ENCODE measurements around the gene QRFP. TPM values are rescaled to one million over a fixed set of nuclear protein-coding genes. Genes with fewer than 3 reads are reported as not detected.

The QRFP gene
- total RNA-seq, 1 experiment from 2014 or later = not detected

GRCh38 chr9:130864541-130864940 is 32.1 kb downstream of the QRFP start:
- Histone ChIP-seq H2AFZ (ENCODE audit: low read length) (no peak overlapping the region), H4K20me1 (ENCODE audit: low read length) (no peaks in the 10 kb centered on the region), H3K9me2 (replicated peaks; ENCODE audit: low read length) (no peaks in the 10 kb centered on the region), H3K4me1 (ENCODE audit: insufficient read depth, low read length) (no peaks in the 10 kb centered on the region), H3K27ac (ENCODE audit: low read length) (no peak overlapping the region), H3K27me3 (ENCODE audit: low read length) (no peaks in the 10 kb centered on the region), H3K36me3 (ENCODE audit: low read depth, low read length) (no peaks in the 10 kb centered on the region), H3F3A (ENCODE audit: low read length, unreplicated experiment) (no peaks in the 10 kb centered on the region), H3K79me2 (ENCODE audit: low read length) (peaks cover 8% of the 10 kb centered on the region; the same call in 1 of the 2 replicates), H3K9ac (ENCODE audit: low read length) (no peak overlapping the region), H3K4me3 (ENCODE audit: low read length) (no peak overlapping the region), H3K9me3 (ENCODE audit: low read length) (no peaks in the 10 kb centered on the region), H3K4me2 (ENCODE audit: low read length) (no peak overlapping the region)
- CTCF ChIA-PET = interaction anchor here (1.1 kb wide), 1 partner anchor 68 kb away, joined by 3 read pairs; no protein-coding TSS in a partner anchor
- no peak for DNase-seq
- no peak for ATAC-seq
- TF ChIP-seq EZH2 (IDR thresholded peaks at IDR 0.05; ENCODE audit: low read length, unreplicated experiment) = no peak
- no peak for TF ChIP-seq EZH2phosphoT487 (IDR thresholded peaks at IDR 0.05; ENCODE audit: borderline replicate concordance, low read length)
- TF ChIP-seq, protein P1, sequence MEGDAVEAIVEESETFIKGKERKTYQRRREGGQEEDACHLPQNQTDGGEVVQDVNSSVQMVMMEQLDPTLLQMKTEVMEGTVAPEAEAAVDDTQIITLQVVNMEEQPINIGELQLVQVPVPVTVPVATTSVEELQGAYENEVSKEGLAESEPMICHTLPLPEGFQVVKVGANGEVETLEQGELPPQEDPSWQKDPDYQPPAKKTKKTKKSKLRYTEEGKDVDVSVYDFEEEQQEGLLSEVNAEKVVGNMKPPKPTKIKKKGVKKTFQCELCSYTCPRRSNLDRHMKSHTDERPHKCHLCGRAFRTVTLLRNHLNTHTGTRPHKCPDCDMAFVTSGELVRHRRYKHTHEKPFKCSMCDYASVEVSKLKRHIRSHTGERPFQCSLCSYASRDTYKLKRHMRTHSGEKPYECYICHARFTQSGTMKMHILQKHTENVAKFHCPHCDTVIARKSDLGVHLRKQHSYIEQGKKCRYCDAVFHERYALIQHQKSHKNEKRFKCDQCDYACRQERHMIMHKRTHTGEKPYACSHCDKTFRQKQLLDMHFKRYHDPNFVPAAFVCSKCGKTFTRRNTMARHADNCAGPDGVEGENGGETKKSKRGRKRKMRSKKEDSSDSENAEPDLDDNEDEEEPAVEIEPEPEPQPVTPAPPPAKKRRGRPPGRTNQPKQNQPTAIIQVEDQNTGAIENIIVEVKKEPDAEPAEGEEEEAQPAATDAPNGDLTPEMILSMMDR (conservative IDR thresholded peaks at IDR 0.05; ENCODE audit: low read depth, low read length) = no peak
- intact Hi-C loops (cut with micrococcal nuclease) = no loop called here
- POLR2A ChIA-PET (ENCODE audit: unreplicated experiment) = no interaction called here
- BruUV-seq (replicated peaks) = no TSS peak

- no peak overlapping the region for H3K27ac ChIP-seq (ENCODE audit: low read length)
- no peak overlapping the region for H3K4me3 ChIP-seq (ENCODE audit: low read length)
- CTCF ChIA-PET = no interaction called here
- H3K9me2 ChIP-seq (replicated peaks; ENCODE audit: low read length) = no peaks in the 10 kb centered on the region
- intact Hi-C loops (cut with micrococcal nuclease) = loop anchor here (1.0 kb wide), 2 partner anchors 91 to 155 kb away; no protein-coding TSS in a partner anchor
- no peak overlapping the region for H3K4me2 ChIP-seq (ENCODE audit: low read length)
- no peaks in the 10 kb centered on the region for H3F3A ChIP-seq (ENCODE audit: low read length, unreplicated experiment)
- POLR2A ChIA-PET (ENCODE audit: unreplicated experiment) = no interaction called here
- no peak overlapping the region for H3K9ac ChIP-seq (ENCODE audit: low read length)
- no peaks in the 10 kb centered on the region; the same call in 1 of the 2 replicates for H3K36me3 ChIP-seq (ENCODE audit: low read depth, low read length)
- peaks cover 8% of the 10 kb centered on the region; the same call in 1 of the 2 replicates for H3K79me2 ChIP-seq (ENCODE audit: low read length)
- no peaks in the 10 kb centered on the region for H4K20me1 ChIP-seq (ENCODE audit: low read length)
- no peaks in the 10 kb centered on the region for H3K9me3 ChIP-seq (ENCODE audit: low read length)
- H2AFZ ChIP-seq (ENCODE audit: low read length) = no peak overlapping the region
- H3K4me1 ChIP-seq (ENCODE audit: insufficient read depth, low read length) = no peaks in the 10 kb centered on the region; the same call in 1 of the 2 replicates
- no TSS peak for BruUV-seq (replicated peaks)
- ATAC-seq (no peak), DNase-seq (no peak)
- no peaks in the 10 kb centered on the region for H3K27me3 ChIP-seq (ENCODE audit: low read length)
- TF ChIP-seq EZH2 (IDR thresholded peaks at IDR 0.05; ENCODE audit: low read length, unreplicated experiment) = no peak
- TF ChIP-seq, protein P1 (conservative IDR thresholded peaks at IDR 0.05; ENCODE audit: low read depth, low read length) = no peak
These were observed 33.9 kb downstream of the QRFP start for GRCh38 chr9:130862747-130863146.

GRCh38 chr9:130862217-130862616 is 34.4 kb downstream of the QRFP start:
- ATAC-seq = no peak
- Histone ChIP-seq H3K9me2 (replicated peaks; ENCODE audit: low read length) (no peaks in the 10 kb centered on the region), H3K79me2 (ENCODE audit: low read length) (peaks cover 4% of the 10 kb centered on the region; the same call in 1 of the 2 replicates), H3K9ac (ENCODE audit: low read length) (no peak overlapping the region), H3K4me3 (ENCODE audit: low read length) (no peak overlapping the region), H3K27me3 (ENCODE audit: low read length) (no peaks in the 10 kb centered on the region), H3K4me1 (ENCODE audit: insufficient read depth, low read length) (no peaks in the 10 kb centered on the region; the same call in 1 of the 2 replicates), H2AFZ (ENCODE audit: low read length) (no peak overlapping the region), H3K9me3 (ENCODE audit: low read length) (no peaks in the 10 kb centered on the region), H3K4me2 (ENCODE audit: low read length) (no peak overlapping the region), H3F3A (ENCODE audit: low read length, unreplicated experiment) (no peaks in the 10 kb centered on the region), H3K36me3 (ENCODE audit: low read depth, low read length) (no peaks in the 10 kb centered on the region; the same call in 1 of the 2 replicates), H3K27ac (ENCODE audit: low read length) (no peak overlapping the region), H4K20me1 (ENCODE audit: low read length) (no peaks in the 10 kb centered on the region)
- TF ChIP-seq EZH2 (IDR thresholded peaks at IDR 0.05; ENCODE audit: low read length, unreplicated experiment) (no peak), EZH2phosphoT487 (IDR thresholded peaks at IDR 0.05; ENCODE audit: borderline replicate concordance, low read length) (no peak)
- TF ChIP-seq, protein P1 (conservative IDR thresholded peaks at IDR 0.05; ENCODE audit: low read depth, low read length) = no peak
- ChIA-PET POLR2A (ENCODE audit: unreplicated experiment) (no interaction called here), CTCF (no interaction called here)
- no peak for DNase-seq
- intact Hi-C loops (cut with micrococcal nuclease) = no loop called here
- no TSS peak for BruUV-seq (replicated peaks)
